H1 (cell line): ENCODE results near the gene NKAPD1. TPM values are rescaled to one million over a fixed set of nuclear protein-coding genes. Genes with fewer than 3 reads are reported as not detected.

ENCODE experiments used
- CTCF ChIA-PET: fragments of 300-600 bp; sonication (Branson Sonifier 250); formaldehyde crosslinking; loops from one replicate; lab custom pipeline; 2021; ENCODE audit not compliant: partially characterized antibody; lab: Charles Lee
- POLR2A ChIA-PET: fragments of 300-600 bp; sonication (Branson Sonifier 250); formaldehyde crosslinking; loops from one replicate; lab custom pipeline; 2021; ENCODE audit warnings: inconsistent platforms; ENCODE audit not compliant: partially characterized antibody; lab: Charles Lee
- DNase-seq, 2 experiments: peaks; one replicate each; pipeline versions ENCODE4 v3.0.0 to v3.0.0-alpha.2; 2010 to 2022; ENCODE audit warnings: low spot score in 2 of 2, low read depth in 1 of 2, mixed read lengths in 1 of 2
- FAIRE-seq: peaks from 2 replicates; lab custom pipeline; 2011; peaks lifted over from hg19 to GRCh38; lab: Jason Lieb, UNC
- H2AFZ ChIP-seq: 2 replicates; pipeline ENCODE4 v1.8.1; 2012; ENCODE audit warnings: low read length, inconsistent platforms
- H2AK5ac ChIP-seq: 2 replicates; pipeline ENCODE4 v1.6.1; 2013; ENCODE audit warnings: low read depth, low read length
- H2BK120ac ChIP-seq: replicated peaks from 2 replicates; pipeline ENCODE3; 2013; ENCODE audit warnings: low read depth, low read length, inconsistent platforms
- H2BK12ac ChIP-seq: 2 replicates; pipeline ENCODE4 v1.6.1; 2013; ENCODE audit warnings: low read depth, low read length
- H2BK15ac ChIP-seq: 2 replicates; pipeline ENCODE4 v1.6.1; 2013; ENCODE audit warnings: low read length
- H2BK20ac ChIP-seq: 2 replicates; pipeline ENCODE4 v1.6.1; 2013; ENCODE audit warnings: low read length
- H2BK5ac ChIP-seq: 2 replicates; pipeline ENCODE4 v1.6.1; 2013; ENCODE audit warnings: low read depth, low read length
- H3K14ac ChIP-seq: 2 replicates; pipeline ENCODE4 v1.6.1; 2013; ENCODE audit warnings: inconsistent platforms; ENCODE audit not compliant: insufficient read length
- H3K18ac ChIP-seq: 2 replicates; pipeline ENCODE4 v1.6.1; 2013; ENCODE audit warnings: low read length; ENCODE audit errors: extremely low read depth
- H3K23ac ChIP-seq: 2 replicates; pipeline ENCODE4 v1.6.1; 2013; ENCODE audit warnings: inconsistent platforms; ENCODE audit not compliant: insufficient read length
- H3K23me2 ChIP-seq: 2 replicates; pipeline ENCODE4 v1.6.1; 2013; ENCODE audit warnings: low read depth, low read length
- H3K27ac ChIP-seq: 2 replicates; pipeline ENCODE4 v1.6.1; 2011; ENCODE audit warnings: low read depth, low read length, inconsistent platforms
- H3K27me3 ChIP-seq, 4 experiments: replicated peaks in 1 of 4; 1 replicate in 1 of 4; 2 replicates in 3 of 4; pipeline versions ENCODE4 v1.6.1 to v1.8.1; 2011 to 2013; ENCODE audit warnings: low read length in 3 of 4, mild to moderate bottlenecking in 3 of 4, inconsistent platforms in 2 of 4, mixed read lengths in 2 of 4, moderate library complexity in 1 of 4; ENCODE audit not compliant: control insufficient read depth in 3 of 4, insufficient read depth in 3 of 4; ENCODE audit errors: extremely low read depth in 1 of 4
- H3K36me3 ChIP-seq, 4 experiments: 2 replicates each; pipeline versions ENCODE4 v1.6.1 to v1.8.1; 2011 to 2013; ENCODE audit warnings: mild to moderate bottlenecking in 4 of 4, low read length in 3 of 4, moderate library complexity in 2 of 4, control low read depth in 1 of 4, inconsistent platforms in 1 of 4; ENCODE audit not compliant: insufficient read depth in 4 of 4, control insufficient read depth in 2 of 4
- H3K4ac ChIP-seq: replicated peaks from 2 replicates; pipeline ENCODE3; 2013; ENCODE audit warnings: low read length, low read depth, mixed read lengths, inconsistent platforms; ENCODE audit not compliant: insufficient read length
- H3K4me1 ChIP-seq, 4 experiments: replicated peaks in 1 of 4; 1 replicate in 1 of 4; 2 replicates in 3 of 4; pipeline versions ENCODE4 v1.6.1 to v1.8.1; 2011 to 2013; ENCODE audit warnings: low read length in 3 of 4, inconsistent platforms in 2 of 4, mixed read lengths in 1 of 4; ENCODE audit not compliant: insufficient read depth in 4 of 4, control insufficient read depth in 3 of 4
- H3K4me2 ChIP-seq, 2 experiments: 2 replicates each; pipeline versions ENCODE4 v1.6.1 to v1.8.1; 2011 to 2013; ENCODE audit warnings: low read depth in 2 of 2, low read length in 2 of 2, control low read depth in 1 of 2, inconsistent platforms in 1 of 2, mild to moderate bottlenecking in 1 of 2; ENCODE audit not compliant: insufficient read depth in 1 of 2
- H3K4me3 ChIP-seq, 4 experiments: fragments of 200-600, 300-600 bp in 1 of 4; sonication (generic), shearing (Covaris generic), sonication (Bioruptor Twin) in 1 of 4; 2 replicates each; pipeline versions ENCODE4 v1.5.1 to v1.8.1; 2011 to 2016; ENCODE audit warnings: low read length in 4 of 4, low read depth in 3 of 4, control low read depth in 2 of 4, inconsistent platforms in 2 of 4, mild to moderate bottlenecking in 2 of 4, mixed read lengths in 1 of 4, moderate library complexity in 1 of 4; ENCODE audit not compliant: insufficient read depth in 2 of 4; ENCODE audit errors: extremely low read depth in 1 of 4
- H3K56ac ChIP-seq: replicated peaks from 2 replicates; pipeline ENCODE3; 2013; ENCODE audit warnings: low read depth, mild to moderate bottlenecking, mixed read lengths, low read length, inconsistent platforms; ENCODE audit not compliant: insufficient read length
- H3K79me1 ChIP-seq: 2 replicates; pipeline ENCODE4 v1.6.1; 2013; ENCODE audit warnings: low read depth, low read length, control low read depth
- H3K79me2 ChIP-seq, 2 experiments: 2 replicates each; pipeline versions ENCODE4 v1.6.1 to v1.8.1; 2012 to 2013; ENCODE audit warnings: low read length in 2 of 2, mild to moderate bottlenecking in 2 of 2, inconsistent platforms in 1 of 2; ENCODE audit not compliant: insufficient read depth in 2 of 2, control insufficient read depth in 1 of 2
- H3K9ac ChIP-seq, 4 experiments: replicated peaks in 1 of 4; 1 replicate in 1 of 4; 2 replicates in 3 of 4; pipeline versions ENCODE4 v1.6.1 to v1.8.1; 2011 to 2013; ENCODE audit warnings: low read depth in 3 of 4, low read length in 3 of 4, control low read depth in 2 of 4, mild to moderate bottlenecking in 2 of 4, moderate library complexity in 2 of 4, inconsistent platforms in 1 of 4; ENCODE audit errors: extremely low read depth in 1 of 4
- H3K9me3 ChIP-seq, 2 experiments: 2 replicates each; pipeline versions ENCODE4 v1.6.1 to v1.8.1; 2012 to 2013; ENCODE audit warnings: mild to moderate bottlenecking in 2 of 2, moderate library complexity in 2 of 2, control low read depth in 1 of 2, inconsistent platforms in 1 of 2, low read depth in 1 of 2, low read length in 1 of 2, mixed read lengths in 1 of 2; ENCODE audit not compliant: insufficient read depth in 2 of 2
- H4K20me1 ChIP-seq, 2 experiments: replicated peaks in 1 of 2; 2 replicates each; pipeline versions ENCODE3 to v1.8.1; 2011 to 2013; ENCODE audit warnings: inconsistent platforms in 2 of 2, low read length in 2 of 2, mild to moderate bottlenecking in 1 of 2; ENCODE audit not compliant: insufficient read depth in 2 of 2, control insufficient read depth in 1 of 2
- H4K5ac ChIP-seq: 2 replicates; pipeline ENCODE4 v1.6.1; 2013; ENCODE audit warnings: low read length, low read depth, mixed read lengths, inconsistent platforms; ENCODE audit not compliant: insufficient read length
- H4K8ac ChIP-seq: 2 replicates; pipeline ENCODE4 v1.8.0; 2013; ENCODE audit warnings: mild to moderate bottlenecking, moderate library complexity, low read length, inconsistent platforms; ENCODE audit not compliant: insufficient read depth; ENCODE audit errors: extremely low read depth
- H4K91ac ChIP-seq: replicated peaks from 2 replicates; pipeline ENCODE3; 2013; ENCODE audit warnings: low read length, mixed read lengths, inconsistent platforms; ENCODE audit not compliant: insufficient read length
- RFX5 ChIP-seq: IDR thresholded peaks from 2 replicates; pipeline ENCODE4 v1.6.1; 2011; ENCODE audit warnings: low read depth, low read length, improper control_type of control experiment, borderline replicate concordance
- SAP30 ChIP-seq: fragments of 300-600 bp; sonication (generic); IDR thresholded peaks from 2 replicates; pipeline ENCODE4 v1.7.1; 2012; ENCODE audit warnings: low read length, moderate library complexity, mild to moderate bottlenecking, inconsistent platforms; ENCODE audit not compliant: insufficient read depth, insufficient replicate concordance
- WGBS, 2 experiments: shearing (Covaris generic) in 1 of 2; methylation state at CpG; one replicate each; pipeline versions ENCODE4 v1.1.6 to v1.1.7; 2013 to 2015; ENCODE audit warnings: low lambda C conversion rate in 2 of 2, mixed read lengths in 2 of 2, inconsistent platforms in 1 of 2, low coverage in 1 of 2, missing lambda C conversion rate in 1 of 2; ENCODE audit not compliant: insufficient replicate concordance in 2 of 2, insufficient coverage in 1 of 2, insufficient read length in 1 of 2; ENCODE audit errors: extremely low coverage in 1 of 2, missing lambda C conversion rate in 1 of 2; 5-methylcytosine and 5-hydroxymethylcytosine counted together
- polyA plus RNA-seq, 7 experiments: library from polyadenylated mRNA; depleted of rRNA in 3 of 7; stranded (reverse) in 5 of 7; unstranded in 2 of 7; fragments of >200 nt in 5 of 7; fragments of 200-250 nt in 2 of 7; gene quantifications; 1 replicate in 5 of 7; 2 replicates in 1 of 7; 4 replicates in 1 of 7; pipeline versions ENCODE4 v1.2.1 to v1.2.3, GENCODE V29; 2011 to 2013; ENCODE audit warnings: missing spikeins in 2 of 7, mixed read lengths in 2 of 7
- total RNA-seq: library from RNA; stranded (reverse); fragmentation: NEBNext Ultra II Directional; extraction: Animal tissue kit (Norgen Biotek cat#: 25700); gene quantifications from 2 replicates; pipeline ENCODE4 v1.2.1, GENCODE V29; 2021

NKAPD1 gene
- total and polyA plus RNA-seq, 2 of the 8 experiments (the other 6 are each of a cell fraction or from before 2014, with no cell fraction given) = 6.7 to 16.7 TPM

DNA sequence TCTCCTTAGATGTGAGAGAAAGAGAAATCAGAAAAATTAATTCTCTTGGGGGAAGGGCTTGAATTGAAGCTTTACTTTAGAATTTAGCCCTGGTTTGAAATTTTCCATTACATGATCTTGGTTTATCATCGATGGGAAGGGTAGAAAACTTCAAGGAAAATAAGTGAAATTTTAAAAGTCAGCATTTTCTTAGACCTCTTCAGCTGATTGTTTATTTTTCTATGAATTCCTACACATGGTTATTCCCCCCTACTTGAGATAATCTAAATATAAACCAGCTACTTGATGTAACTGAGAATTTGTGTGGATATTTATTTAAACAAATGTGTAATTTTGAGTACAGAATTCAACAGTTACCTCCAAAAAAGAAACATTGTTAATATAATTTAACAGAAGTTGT, 11.2 kb upstream of the NKAPD1 start:
- 85% methylated on average over 1 of the region's 1 CpG; no CpG with 5 or more reads in 1 of the 2 experiments for WGBS, 2 experiments
- H3K4me2 ChIP-seq = no peak overlapping the region
- no peak overlapping the region for H3K27ac ChIP-seq
- H3K4me1 ChIP-seq = no peaks in the 10 kb centered on the region
- TF ChIP-seq RFX5 (no peak), SAP30 (no peak)
- H3K23me2 ChIP-seq = no peaks in the 10 kb centered on the region
- H2AFZ ChIP-seq = no peak overlapping the region
- POLR2A ChIA-PET = interaction anchor here (0.6 kb wide), 1 partner anchor 20 kb away, joined by 3 read pairs; no protein-coding TSS in a partner anchor
- no peak overlapping the region for H4K91ac ChIP-seq
- CTCF ChIA-PET = interaction anchor here (0.9 kb wide), 1 partner anchor 10 kb away, joined by 3 read pairs; no protein-coding TSS in a partner anchor
- H3K36me3 ChIP-seq = peaks cover 5 to 43% (median 24%) of the 10 kb centered on the region in 4 experiments
- no peaks in the 10 kb centered on the region for H4K20me1 ChIP-seq
- H3K9me3 ChIP-seq = no peaks in the 10 kb centered on the region
- no peak overlapping the region for H2BK15ac ChIP-seq
- no peak overlapping the region for H3K18ac ChIP-seq
- H3K27me3 ChIP-seq = no peaks in the 10 kb centered on the region
- H3K9ac ChIP-seq = no peak overlapping the region
- no peak overlapping the region for H3K56ac ChIP-seq
- no peak overlapping the region for H3K23ac ChIP-seq
- DNase-seq = no peak
- no peak overlapping the region for H3K4me3 ChIP-seq
- H4K5ac ChIP-seq = no peak overlapping the region
- no peak overlapping the region for H3K4ac ChIP-seq
- no peak for FAIRE-seq
- no peak overlapping the region for H2BK120ac ChIP-seq
- no peak overlapping the region for H2BK20ac ChIP-seq
- H3K79me1 ChIP-seq = no peaks in the 10 kb centered on the region
- H2BK12ac ChIP-seq = no peak overlapping the region
- no peaks in the 10 kb centered on the region for H3K79me2 ChIP-seq
- no peak overlapping the region for H3K14ac ChIP-seq
- no peak overlapping the region for H2BK5ac ChIP-seq
- no peak overlapping the region for H2AK5ac ChIP-seq
- H4K8ac ChIP-seq = no peak overlapping the region
